Thyroid gland (tissue), 4 donors: Measurements from ENCODE around the gene GALNT2. TPM values are rescaled to one million over a fixed set of nuclear protein-coding genes. Genes with fewer than 3 reads are reported as not detected.
A peak's percentile ranks its signal among the peaks of the same experiment; 100 is the strongest.

Experiments
- DNase-seq, 2 donors: peaks; one replicate each; pipeline ENCODE4 v3.0.0-alpha.2; 2019
- H3K27ac ChIP-seq, 3 donors: fragments of 200-600 bp; sonication (generic); 1 replicate in 2 of 3; 2 replicates in 1 of 3; pipeline ENCODE4 v1.5.1; 2016 to 2019; ENCODE audit warnings: mild to moderate bottlenecking in 1 of 3, moderate library complexity in 1 of 3
- H3K27me3 ChIP-seq: fragments of 200-600 bp; sonication (generic); one replicate; pipeline ENCODE4 v1.5.1; 2019
- H3K36me3 ChIP-seq, 2 donors: fragments of 200-600 bp; sonication (generic); one replicate each; pipeline ENCODE4 v1.5.1; 2016 to 2019
- H3K4me1 ChIP-seq, 2 donors: fragments of 200-600 bp; sonication (generic); one replicate each; pipeline ENCODE4 v1.5.1; 2017 to 2019
- H3K4me3 ChIP-seq, 3 donors: fragments of 200-600 bp; sonication (generic); replicated peaks in 1 of 3; 1 replicate in 2 of 3; 2 replicates in 1 of 3; pipeline ENCODE4 v1.5.1; 2016; ENCODE audit warnings: mild to moderate bottlenecking in 1 of 3
- H3K9me3 ChIP-seq: fragments of 200-600 bp; sonication (generic); one replicate; pipeline ENCODE4 v1.5.1; 2017
- CTCF ChIP-seq, 6 experiments: fragments of 200-600 bp in 3 of 6; fragments of 450-650 bp in 3 of 6; sonication (generic) in 3 of 6; IDR thresholded peaks; one replicate each; pipeline ENCODE4 v1.5.1; 2016 to 2019; ENCODE audit warnings: antibody characterized with exemption in 6 of 6, mild to moderate bottlenecking in 2 of 6, inconsistent platforms in 1 of 6, moderate library complexity in 1 of 6
- POLR2A ChIP-seq, 2 donors: fragments of 450-650 bp; IDR thresholded peaks; one replicate each; pipeline ENCODE4 v1.6.1; 2017; ENCODE audit warnings: antibody characterized with exemption in 2 of 2, mild to moderate bottlenecking in 2 of 2, moderate library complexity in 1 of 2
- WGBS, 2 donors: methylation state at CpG; one replicate each; pipeline ENCODE4 v1.1.5; 2017; 5-methylcytosine and 5-hydroxymethylcytosine counted together
- intact Hi-C: fragments of 100-400 bp; cut with DNase I; formaldehyde crosslinking; loops from one replicate; pipeline ENCODE4 v1.15.1; 2023
- total RNA-seq, 4 donors: library from RNA; depleted of rRNA; stranded (reverse); fragments of >200 nt; gene quantifications; one replicate each; pipeline ENCODE4 v1.2.3, GENCODE V29; 2016

The GALNT2 gene
- total RNA-seq, 4 donors from 2014 or later: 26.2 to 48.9 (median 42.3) TPM

- H3K4me1 ChIP-seq: peaks cover 38 to 57% of the 10 kb centered on the region in 2 donors
- 95 to 96% methylated on average over 12 of the region's 12 CpGs for WGBS, 2 donors
- intact Hi-C loops: no loop called here
Measured at GRCh38 chr1:230108580-230108979, 41.5 kb downstream of the GALNT2 start.

GRCh38 chr1:230109066-230109465, 42.0 kb downstream of the GALNT2 start:
- Histone ChIP-seq H3K27ac (no peak overlapping the region), H3K27me3 (no peaks in the 10 kb centered on the region), H3K36me3 (no peaks in the 10 kb centered on the region), H3K4me1 (peaks cover 36 to 57% of the 10 kb centered on the region in 2 donors), H3K9me3 (no peaks in the 10 kb centered on the region), H3K4me3 (no peak overlapping the region)
- WGBS, 2 donors: 91 to 99% methylated on average over 11 of the region's 11 CpGs
- intact Hi-C loops: no loop called here
- TF ChIP-seq CTCF (IDR thresholded peaks at IDR 0.05): no peak
- TF ChIP-seq POLR2A (IDR thresholded peaks at IDR 0.05): no peak
- no peak for DNase-seq

More at GRCh38 chr1:230108580-230108979, 41.5 kb downstream of the GALNT2 start:
- TF ChIP-seq POLR2A (IDR thresholded peaks at IDR 0.05): no peak
- Histone ChIP-seq H3K27ac (no peak overlapping the region), H3K36me3 (no peaks in the 10 kb centered on the region), H3K27me3 (no peaks in the 10 kb centered on the region), H3K9me3 (no peaks in the 10 kb centered on the region), H3K4me3 (no peak overlapping the region)
- no peak for DNase-seq

- no peak for DNase-seq
- H3K4me1 ChIP-seq: peaks cover 27 to 52% of the 10 kb centered on the region in 2 donors
- H3K9me3 ChIP-seq: no peaks in the 10 kb centered on the region
- intact Hi-C loops: no loop called here
- H3K27me3 ChIP-seq: no peaks in the 10 kb centered on the region
- no peaks in the 10 kb centered on the region for H3K36me3 ChIP-seq
- no peak overlapping the region for H3K27ac ChIP-seq
- TF ChIP-seq CTCF (IDR thresholded peaks at IDR 0.05) (no peak), POLR2A (IDR thresholded peaks at IDR 0.05) (no peak)
- WGBS, 2 donors: 76 to 87% methylated on average over 11 of the region's 11 CpGs
- no peak overlapping the region for H3K4me3 ChIP-seq
Measured at GRCh38 chr1:230109895-230110667, 43.0 kb downstream of the GALNT2 start.

GRCh38 chr1:230110971-230111370, 43.9 kb downstream of the GALNT2 start:
- Histone ChIP-seq H3K9me3 (no peaks in the 10 kb centered on the region), H3K4me1 (peaks cover 19 to 43% of the 10 kb centered on the region in 2 donors), H3K27me3 (no peaks in the 10 kb centered on the region), H3K36me3 (no peaks in the 10 kb centered on the region), H3K4me3 (no peak overlapping the region), H3K27ac (no peak overlapping the region)
- intact Hi-C loops: no loop called here
- WGBS, 2 donors: 87 to 94% methylated on average over 8 of the region's 8 CpGs
- TF ChIP-seq CTCF (IDR thresholded peaks at IDR 0.05) (no peak), POLR2A (IDR thresholded peaks at IDR 0.05) (no peak)
- no peak for DNase-seq

GRCh38 chr1:230112131-230112701, 45.2 kb downstream of the GALNT2 start:
- no peaks in the 10 kb centered on the region for H3K27me3 ChIP-seq
- WGBS, 2 donors: 34 to 63% methylated on average over 6 to 7 of the region's 7 CpGs
- TF ChIP-seq POLR2A (IDR thresholded peaks at IDR 0.05): no peak
- no peak for TF ChIP-seq CTCF (IDR thresholded peaks at IDR 0.05)
- intact Hi-C loops: no loop called here
- H3K36me3 ChIP-seq: no peaks in the 10 kb centered on the region
- H3K9me3 ChIP-seq: no peaks in the 10 kb centered on the region
- H3K4me3 ChIP-seq: no peak overlapping the region
- peak; percentile 68 to 75 for DNase-seq
- H3K27ac ChIP-seq: peak overlapping the region in 1 of 3 donors; percentile 82
- H3K4me1 ChIP-seq: peaks cover 11 to 30% of the 10 kb centered on the region in 2 donors
